NCI-H1092 treated with DMSO at 0.1 percent for 48 hours (cell line): ENCODE results near the gene DPYD.

Experiments used
- DNase-seq: peaks from one replicate; lab custom pipeline; 2025; lab: John Stamatoyannopoulos, UW

DPYD gene

DNA sequence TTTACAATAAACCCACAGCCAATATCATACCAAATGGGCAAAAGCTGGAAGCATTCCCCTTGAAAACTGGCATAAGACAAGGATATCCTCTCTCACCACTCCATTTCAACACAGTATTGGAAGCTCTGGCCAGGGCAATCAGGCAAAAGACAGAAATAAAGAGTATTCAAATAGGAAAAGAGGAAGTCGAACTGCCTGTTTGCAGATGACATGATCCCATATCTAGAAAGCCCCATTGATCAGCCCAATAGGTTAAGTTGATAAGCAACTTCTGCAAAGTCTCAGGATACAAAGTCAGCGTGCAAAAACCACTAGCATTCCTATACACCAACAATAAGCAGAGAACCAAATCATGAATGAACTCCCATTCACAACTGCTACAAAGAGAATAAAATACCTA is 235.5 kb downstream of the DPYD start:
- DNase-seq, result no peak

DNA sequence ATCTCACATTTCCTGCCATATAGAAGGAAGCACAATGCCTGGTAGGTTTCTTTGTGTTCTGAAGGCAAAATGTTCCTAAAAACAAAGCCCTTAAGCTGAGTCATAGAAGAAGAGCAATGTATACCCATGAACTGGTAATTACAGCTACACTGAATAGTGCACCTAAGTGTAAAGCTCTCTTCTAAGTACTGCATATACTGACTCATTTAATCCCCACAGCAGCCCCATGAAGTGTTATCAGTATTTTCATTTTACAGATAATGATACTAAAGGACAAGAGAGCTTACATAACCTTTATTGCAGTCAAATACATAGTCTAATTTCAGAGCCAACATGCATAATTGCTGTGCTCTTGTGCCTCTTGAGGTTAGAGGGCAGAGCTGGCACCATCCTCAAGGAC is 239.9 kb downstream of the DPYD start:
- no peak for DNase-seq

- DNase-seq, result no peak
These were observed 240.4 kb downstream of the DPYD start for GRCh38 chr1:97680470-97680869.

GRCh38 chr1:97677702-97678101 is 243.1 kb downstream of the DPYD start:
- no peak for DNase-seq

- DNase-seq, result no peak
These were observed 246.3 kb downstream of the DPYD start for GRCh38 chr1:97674517-97674916.

GRCh38 chr1:97668945-97669344 is 251.9 kb downstream of the DPYD start:
- no peak for DNase-seq

DNA sequence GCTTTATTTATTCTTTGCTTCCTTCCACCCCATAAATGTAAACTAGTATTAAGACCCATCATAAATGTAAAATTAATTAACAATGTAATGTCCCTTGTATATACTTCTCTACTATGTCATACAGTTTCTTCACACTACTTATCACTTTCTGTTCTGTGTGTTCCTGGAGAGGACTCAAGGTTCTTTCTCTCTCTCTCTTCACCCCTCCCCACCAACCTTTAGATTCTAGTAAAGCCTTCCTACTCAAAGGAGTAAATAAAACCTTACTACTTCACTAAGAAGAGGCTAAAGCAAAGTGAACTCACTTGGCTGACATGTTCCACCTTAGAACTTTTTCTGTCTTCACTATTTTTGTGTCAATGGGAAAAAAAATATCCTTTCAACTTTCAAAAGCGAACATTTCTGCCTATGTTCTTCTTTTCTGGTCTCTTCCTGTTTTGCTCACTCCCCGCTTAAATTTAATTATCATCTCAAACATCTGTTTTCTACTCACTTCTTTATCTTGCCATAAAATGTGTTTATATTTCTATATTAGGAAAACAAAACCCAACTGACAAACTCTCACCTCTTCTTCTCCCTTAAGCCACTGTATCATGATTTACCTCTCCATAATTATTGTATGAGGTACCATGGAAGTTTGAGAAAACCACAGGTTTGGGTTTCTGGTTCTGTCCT is 260.3 kb downstream of the DPYD start:
- DNase-seq, result no peak

DNA sequence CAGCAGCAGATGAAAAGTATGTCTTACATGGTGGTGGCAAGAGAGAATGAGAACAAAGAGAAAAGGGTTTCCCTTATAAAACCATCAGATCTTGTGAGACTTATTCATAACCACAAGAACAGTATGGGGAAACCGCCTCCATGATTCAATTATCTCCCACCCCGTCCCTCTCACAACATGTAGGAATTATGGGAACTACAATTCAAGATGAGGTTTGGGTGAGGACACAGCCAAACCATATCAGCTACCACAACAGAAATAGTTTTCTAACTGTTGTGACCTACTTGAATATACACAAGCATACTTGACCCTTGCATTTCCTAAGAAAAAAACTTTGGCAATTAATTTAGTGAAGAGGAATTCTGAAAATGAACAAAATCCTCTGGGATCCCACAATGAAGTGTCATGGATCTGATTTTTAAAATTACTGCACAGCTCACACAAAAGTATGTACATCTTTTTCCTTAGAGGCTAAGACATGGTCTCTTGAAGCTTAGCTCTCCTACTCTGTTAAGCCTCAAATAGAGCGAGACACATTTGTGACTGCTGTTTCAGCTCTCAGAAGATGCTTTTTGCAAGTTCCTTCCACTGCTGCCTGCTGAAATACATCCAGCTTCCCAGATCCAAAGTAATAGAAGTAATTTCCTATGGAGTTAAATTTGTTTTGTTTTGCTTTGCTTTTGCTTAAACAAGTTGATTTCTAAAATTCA is 265.8 kb downstream of the DPYD start:
- DNase-seq, result no peak

DNA sequence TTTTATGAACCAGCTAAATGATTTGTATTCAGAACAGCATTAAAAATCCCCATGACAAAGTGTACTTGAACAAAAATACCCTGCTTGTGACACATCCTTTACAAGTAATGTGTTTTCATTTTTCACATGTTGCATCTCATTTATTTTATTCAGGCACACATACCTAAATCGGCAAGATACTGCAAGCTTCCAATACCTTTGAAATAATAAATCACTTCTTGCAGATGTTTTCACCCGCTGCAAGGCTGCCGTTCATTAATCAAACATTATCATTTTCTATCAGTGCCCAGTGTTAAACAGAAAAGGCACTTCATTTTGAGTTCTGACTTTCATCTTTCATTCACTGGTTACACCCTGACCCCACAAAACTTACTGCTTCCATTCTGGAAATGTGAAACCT is 269.6 kb downstream of the DPYD start:
- no peak for DNase-seq

- no peak for DNase-seq
These were observed 271.2 kb downstream of the DPYD start for GRCh38 chr1:97649591-97649990.

- DNase-seq, result no peak
These were observed 273.1 kb downstream of the DPYD start for GRCh38 chr1:97647776-97648175.

DNA sequence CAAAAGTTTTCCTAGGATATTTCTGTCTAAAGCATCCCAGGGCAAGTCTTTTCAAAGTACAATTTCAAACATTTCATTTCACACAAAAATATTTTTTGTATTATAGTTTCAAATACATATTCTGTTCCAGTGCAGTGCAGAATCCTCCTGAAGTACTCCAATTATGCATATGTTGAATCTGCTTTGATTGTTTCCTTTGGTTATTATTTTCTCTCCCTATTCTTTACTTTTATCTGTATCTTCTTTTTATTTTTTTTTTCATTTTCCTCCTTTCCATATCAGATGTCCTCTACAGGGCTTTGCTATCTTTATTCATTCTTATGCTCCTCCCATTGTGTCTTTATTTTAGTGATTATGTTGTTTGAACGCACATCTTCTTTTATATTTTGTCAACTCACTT is 274.8 kb downstream of the DPYD start:
- no peak for DNase-seq

DNA sequence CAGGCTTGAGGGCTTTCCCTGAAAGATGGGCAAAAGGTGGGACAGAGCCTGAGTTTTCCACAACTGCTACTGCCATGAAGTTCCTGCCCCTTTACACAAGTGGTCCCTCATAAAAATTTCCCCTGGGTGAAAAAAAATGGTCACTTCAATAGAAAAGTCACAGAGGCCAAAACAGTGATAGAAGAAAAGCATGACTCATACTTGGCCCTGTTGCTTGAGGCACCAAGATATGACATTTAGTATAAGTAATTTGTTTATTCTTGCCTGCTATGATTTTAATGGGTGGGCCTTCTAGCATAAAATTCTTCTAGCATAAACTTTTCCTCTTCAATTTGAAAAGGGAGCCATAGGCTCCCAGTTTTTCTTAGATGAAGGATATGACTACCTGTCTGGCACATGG is 280.2 kb downstream of the DPYD start:
- no peak for DNase-seq

DNA sequence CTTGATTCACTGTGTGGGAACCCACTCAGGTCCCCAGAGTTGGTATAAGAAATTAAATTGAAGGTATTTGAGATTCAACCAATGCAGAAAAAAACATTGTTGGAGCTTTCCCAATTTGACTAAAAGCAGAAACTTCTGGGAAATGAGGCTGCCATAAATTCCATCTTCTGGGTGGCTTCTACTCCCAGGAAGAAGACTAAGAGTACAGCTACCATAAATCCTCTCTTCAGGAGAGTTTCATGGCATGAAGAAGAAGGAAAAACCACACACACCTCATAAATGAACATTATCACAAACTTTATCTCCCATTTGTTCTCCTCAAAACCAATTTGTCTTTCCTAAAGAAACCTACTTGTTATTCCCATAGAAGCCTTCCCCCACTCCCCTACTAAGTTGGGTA is 283.9 kb downstream of the DPYD start:
- DNase-seq, result no peak

- no peak for DNase-seq
These were observed 286.1 kb downstream of the DPYD start for GRCh38 chr1:97634758-97635157.

GRCh38 chr1:97632776-97633175 is 288.1 kb downstream of the DPYD start:
- no peak for DNase-seq

GRCh38 chr1:97632075-97632474 is 288.8 kb downstream of the DPYD start:
- no peak for DNase-seq

DNA sequence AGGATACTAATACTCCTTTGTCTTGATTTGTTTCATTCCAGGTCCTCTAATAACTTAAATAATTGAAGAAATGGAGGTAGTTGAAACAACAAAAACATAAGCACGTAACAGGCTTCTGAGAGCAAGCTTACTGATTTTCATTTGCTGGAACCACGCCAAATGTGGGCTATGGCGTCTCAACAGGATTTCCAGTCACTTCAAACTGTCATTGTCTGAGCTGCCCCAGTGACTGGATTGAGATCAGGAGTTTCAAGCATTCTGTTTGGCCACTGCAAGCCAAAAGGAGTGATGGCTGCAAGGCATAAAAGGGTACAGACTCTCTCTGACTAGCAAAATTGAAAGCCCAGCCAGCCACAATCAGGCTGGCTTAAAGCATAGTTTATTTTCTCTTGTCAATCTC is 289.9 kb downstream of the DPYD start:
- no peak for DNase-seq

GRCh38 chr1:97630281-97630680 is 290.6 kb downstream of the DPYD start:
- no peak for DNase-seq

DNA sequence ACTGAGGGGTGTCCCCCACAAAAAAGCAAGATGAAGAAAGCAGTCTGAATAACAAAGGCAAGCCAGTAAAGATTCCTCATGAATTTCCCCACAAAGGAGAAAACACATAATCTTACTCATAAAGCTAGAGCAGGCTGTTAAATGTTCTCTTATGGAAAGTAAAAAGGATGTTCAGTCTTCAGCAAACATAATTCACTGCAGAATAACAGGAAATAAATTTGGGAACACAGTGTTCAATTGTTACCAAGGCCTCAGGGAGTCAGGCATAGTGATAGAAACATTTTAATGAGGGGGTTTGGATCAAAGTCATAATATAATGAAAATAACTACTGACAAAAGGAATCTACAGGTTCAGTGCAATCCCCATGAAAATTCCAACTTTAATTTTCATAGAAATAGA is 297.6 kb downstream of the DPYD start:
- no peak for DNase-seq

DNA sequence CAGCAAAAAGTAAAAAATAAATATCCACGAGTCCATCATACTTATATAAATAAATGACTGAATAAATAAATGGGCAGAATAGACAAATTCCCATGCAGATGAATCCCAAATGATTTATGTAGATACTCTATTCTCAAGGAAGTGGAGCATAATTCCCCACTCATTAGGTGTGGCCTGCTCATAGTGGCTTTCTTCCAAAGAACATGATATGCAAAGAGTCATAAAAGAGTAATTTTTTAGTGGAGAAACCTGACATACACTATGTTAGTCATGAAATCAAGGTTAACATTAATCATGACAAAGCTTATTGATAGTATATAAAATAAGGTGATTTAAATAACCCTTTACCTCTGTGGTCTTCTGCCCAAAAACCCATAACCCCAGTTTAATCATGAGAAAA is 298.9 kb downstream of the DPYD start:
- no peak for DNase-seq

DNA sequence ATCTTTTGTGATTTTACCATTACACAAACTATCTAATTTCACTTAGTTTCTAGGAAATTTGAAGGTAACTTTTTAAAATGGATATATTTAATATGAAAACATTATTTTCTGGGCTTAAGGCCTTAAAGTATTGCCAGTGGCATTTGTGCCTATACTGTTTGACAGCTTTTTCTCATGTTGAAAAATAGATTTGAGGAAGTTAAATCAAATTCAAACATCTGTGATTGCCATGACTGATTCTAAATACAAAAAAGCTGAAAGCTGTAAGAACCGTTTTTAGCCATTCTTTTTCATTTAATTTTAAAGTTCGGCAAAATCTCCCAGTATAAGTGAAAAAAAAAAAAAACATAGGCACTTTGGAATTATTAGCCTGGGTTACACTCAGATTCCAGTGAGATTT is 301.1 kb downstream of the DPYD start:
- DNase-seq, result no peak

DNA sequence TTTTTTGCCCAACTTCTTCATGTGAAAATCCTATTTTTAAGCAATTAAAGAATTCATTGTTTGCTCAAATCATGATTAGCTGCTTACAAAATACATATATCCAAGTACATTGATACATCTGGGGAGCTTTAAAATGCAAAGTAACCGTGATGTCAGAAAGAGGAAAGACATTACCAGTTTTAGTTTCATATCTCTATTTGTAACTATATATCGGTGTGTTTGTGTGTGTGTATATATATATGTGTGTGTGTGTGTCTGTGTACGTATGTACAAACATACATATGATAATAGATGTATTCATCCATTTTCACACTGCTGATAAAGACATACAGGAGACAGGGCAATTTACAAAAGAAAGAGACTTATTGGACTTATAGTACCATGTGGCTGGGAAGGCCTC is 310.1 kb downstream of the DPYD start:
- no peak for DNase-seq

DNA sequence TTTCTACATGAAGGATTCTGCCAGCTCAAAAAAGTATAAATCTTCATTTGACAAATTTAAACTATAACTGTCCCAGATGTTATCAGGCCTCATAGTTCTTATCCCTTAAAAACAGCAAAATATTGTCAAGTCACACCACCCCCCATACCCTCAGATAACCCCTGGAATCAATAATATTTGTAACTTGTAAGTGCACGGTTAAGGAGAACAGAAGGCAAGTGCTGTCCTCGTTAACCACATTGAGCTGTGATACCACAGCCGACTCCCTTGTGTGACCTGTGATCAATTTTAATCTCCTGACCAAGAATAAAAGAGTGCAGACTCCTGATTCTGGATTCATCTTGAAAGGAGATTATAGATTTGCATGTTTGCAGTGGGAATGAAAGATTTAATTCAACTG is 310.7 kb downstream of the DPYD start:
- DNase-seq, result no peak
